ENCODE measurements around the gene KPTN. TPM values are rescaled to one million over a fixed set of nuclear protein-coding genes. Genes with fewer than 3 reads are reported as not detected.

Gene KPTN
- polyA plus RNA-seq, 3 donors = 9.5 to 9.7 (median 9.5) TPM

DNA sequence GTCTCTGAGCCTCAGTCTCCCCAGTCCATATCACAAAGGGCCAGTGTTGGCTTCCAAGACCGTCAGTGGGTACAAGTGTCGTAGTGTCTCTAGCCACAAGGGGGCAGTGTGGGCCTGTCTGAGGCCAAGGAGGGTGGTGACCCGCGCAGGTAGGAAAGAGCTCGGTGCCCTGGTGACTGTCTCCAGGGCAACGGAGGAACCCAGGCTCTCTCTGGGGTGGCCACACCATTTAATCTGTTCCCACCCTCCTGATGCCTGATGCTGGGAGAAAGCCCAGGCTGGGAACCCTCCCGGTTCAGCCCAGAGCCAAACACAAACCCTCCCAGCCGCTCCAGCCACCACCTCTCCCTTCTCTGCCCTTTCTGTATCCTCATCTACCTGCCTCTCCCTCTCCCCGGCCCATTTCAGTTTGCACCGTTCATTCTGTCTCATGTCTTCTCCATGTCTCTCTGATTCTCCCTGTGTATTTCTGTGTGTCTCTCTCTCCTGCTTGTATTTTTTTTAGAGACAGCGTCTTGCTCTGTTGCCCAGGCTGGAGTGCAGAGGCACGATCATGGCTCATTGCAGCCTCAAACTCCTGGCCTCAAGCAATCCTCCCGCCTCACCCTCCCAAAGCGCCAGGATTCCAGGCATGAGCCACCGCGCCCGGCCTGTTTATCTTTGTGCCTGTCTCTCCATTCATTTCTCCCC is 47.2 kb downstream of the KPTN start:
- no peak overlapping the region for H3K4me3 ChIP-seq (replicated peaks in 1 of 3; ENCODE audit: low read depth in 2 of 3, low read length in 3 of 3)
- peaks cover 0 to 6% of the 10 kb centered on the region in 2 donors for H3K27me3 ChIP-seq (ENCODE audit: control insufficient read depth in 2 of 2, insufficient read depth in 2 of 2, low read length in 2 of 2)
- no peaks in the 10 kb centered on the region for H3K4me1 ChIP-seq (ENCODE audit: control insufficient read depth in 1 of 2, insufficient read depth in 2 of 2, low read length in 2 of 2)
- no peaks in the 10 kb centered on the region for H3K36me3 ChIP-seq (replicated peaks in 1 of 2; ENCODE audit: control insufficient read depth in 1 of 2, insufficient read depth in 2 of 2, low read length in 2 of 2)
- intact Hi-C loops (cut with micrococcal nuclease) = loop anchor here (2.0 to 10.0 kb wide), 3 partner anchors 78 to 262 kb away; partner anchors contain the start of gene NAPA (in 2 of the 2)
- no peaks in the 10 kb centered on the region for H3K36me3 Mint-ChIP-seq
- H3K4me3 Mint-ChIP-seq = peak overlapping the region in 1 of 2 donors; percentile 33
- no peaks in the 10 kb centered on the region for H3K9me3 ChIP-seq (replicated peaks in 1 of 2; ENCODE audit: control insufficient read depth in 1 of 2, insufficient read depth in 1 of 2, low read length in 2 of 2)
- peaks cover 2% of the 10 kb centered on the region for H3K4me1 Mint-ChIP-seq
- no peak overlapping the region for H3K27ac Mint-ChIP-seq
- H3K27me3 Mint-ChIP-seq (ENCODE audit: low read depth in 3 of 3) = peaks cover 12 to 39% (median 23%) of the 10 kb centered on the region in 3 donors
- H2AFZ ChIP-seq (ENCODE audit: insufficient read depth, low read depth, low read length, poor library complexity, severe bottlenecking) = peak overlapping the region; percentile 29
- H3K9me3 Mint-ChIP-seq = peaks cover 0 to 11% (median 2%) of the 10 kb centered on the region in 7 donors
- H3K79me2 ChIP-seq (ENCODE audit: insufficient read depth, low read length) = no peaks in the 10 kb centered on the region
- H3K4me2 ChIP-seq (replicated peaks; ENCODE audit: extremely low read depth, low read length, poor library complexity, severe bottlenecking) = no peak overlapping the region
- DNase-seq = peak; percentile 59 to 71 (median 62)
- H3K9ac ChIP-seq (ENCODE audit: insufficient read depth, low read length, poor library complexity, severe bottlenecking) = no peak overlapping the region
- no peak overlapping the region for H3K27ac ChIP-seq (ENCODE audit: low read depth in 1 of 2, low read length in 2 of 2)
- TF ChIP-seq, protein P1, sequence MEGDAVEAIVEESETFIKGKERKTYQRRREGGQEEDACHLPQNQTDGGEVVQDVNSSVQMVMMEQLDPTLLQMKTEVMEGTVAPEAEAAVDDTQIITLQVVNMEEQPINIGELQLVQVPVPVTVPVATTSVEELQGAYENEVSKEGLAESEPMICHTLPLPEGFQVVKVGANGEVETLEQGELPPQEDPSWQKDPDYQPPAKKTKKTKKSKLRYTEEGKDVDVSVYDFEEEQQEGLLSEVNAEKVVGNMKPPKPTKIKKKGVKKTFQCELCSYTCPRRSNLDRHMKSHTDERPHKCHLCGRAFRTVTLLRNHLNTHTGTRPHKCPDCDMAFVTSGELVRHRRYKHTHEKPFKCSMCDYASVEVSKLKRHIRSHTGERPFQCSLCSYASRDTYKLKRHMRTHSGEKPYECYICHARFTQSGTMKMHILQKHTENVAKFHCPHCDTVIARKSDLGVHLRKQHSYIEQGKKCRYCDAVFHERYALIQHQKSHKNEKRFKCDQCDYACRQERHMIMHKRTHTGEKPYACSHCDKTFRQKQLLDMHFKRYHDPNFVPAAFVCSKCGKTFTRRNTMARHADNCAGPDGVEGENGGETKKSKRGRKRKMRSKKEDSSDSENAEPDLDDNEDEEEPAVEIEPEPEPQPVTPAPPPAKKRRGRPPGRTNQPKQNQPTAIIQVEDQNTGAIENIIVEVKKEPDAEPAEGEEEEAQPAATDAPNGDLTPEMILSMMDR (IDR thresholded peaks at IDR 0.05) = peak; percentile 91
- 37% methylated on average over 17 of the region's 17 CpGs for WGBS (ENCODE audit: insufficient coverage)
- H4K20me1 ChIP-seq (ENCODE audit: insufficient read depth, low read length) = no peaks in the 10 kb centered on the region

DNA sequence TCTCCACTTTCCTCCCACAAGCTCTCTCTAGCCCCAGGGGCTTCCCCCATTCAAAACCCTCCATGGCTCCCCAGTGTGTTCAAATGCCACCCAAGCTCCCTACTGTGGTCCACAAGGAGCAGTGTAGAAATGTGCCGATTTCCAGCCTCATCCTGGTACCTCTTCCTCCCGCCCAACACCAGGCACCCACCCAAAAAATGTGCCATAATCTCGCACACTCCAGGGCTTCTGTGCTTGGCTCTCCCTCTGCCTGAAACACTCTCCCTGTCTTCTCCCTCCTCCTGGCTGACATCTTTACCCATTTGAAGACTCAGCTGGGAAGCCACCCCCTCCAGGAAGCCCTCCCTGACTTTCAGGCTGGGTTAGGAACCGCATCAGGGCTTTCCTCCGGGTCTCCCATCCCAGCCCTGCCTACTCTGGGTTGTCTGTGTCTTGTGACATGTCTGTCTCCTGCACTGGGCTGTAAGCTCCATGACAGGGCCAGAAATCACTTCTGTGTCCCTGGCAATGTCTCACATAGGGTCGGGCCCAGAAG is 48.1 kb downstream of the KPTN start:
- peaks cover 2% of the 10 kb centered on the region for H3K4me1 Mint-ChIP-seq
- H3K4me3 Mint-ChIP-seq = peak overlapping the region in 1 of 2 donors; percentile 7
- Histone ChIP-seq H3K9me3 (replicated peaks in 1 of 2; ENCODE audit: control insufficient read depth in 1 of 2, insufficient read depth in 1 of 2, low read length in 2 of 2) (no peaks in the 10 kb centered on the region), H3K4me3 (replicated peaks in 1 of 3; ENCODE audit: low read depth in 2 of 3, low read length in 3 of 3) (no peak overlapping the region), H3K79me2 (ENCODE audit: insufficient read depth, low read length) (no peaks in the 10 kb centered on the region), H4K20me1 (ENCODE audit: insufficient read depth, low read length) (no peaks in the 10 kb centered on the region), H3K9ac (ENCODE audit: insufficient read depth, low read length, poor library complexity, severe bottlenecking) (no peak overlapping the region), H3K36me3 (replicated peaks in 1 of 2; ENCODE audit: control insufficient read depth in 1 of 2, insufficient read depth in 2 of 2, low read length in 2 of 2) (no peaks in the 10 kb centered on the region), H3K4me1 (ENCODE audit: control insufficient read depth in 1 of 2, insufficient read depth in 2 of 2, low read length in 2 of 2) (no peaks in the 10 kb centered on the region), H3K4me2 (replicated peaks; ENCODE audit: extremely low read depth, low read length, poor library complexity, severe bottlenecking) (no peak overlapping the region), H2AFZ (ENCODE audit: insufficient read depth, low read depth, low read length, poor library complexity, severe bottlenecking) (no peak overlapping the region), H3K27me3 (ENCODE audit: control insufficient read depth in 2 of 2, insufficient read depth in 2 of 2, low read length in 2 of 2) (peaks cover 0 to 15% of the 10 kb centered on the region in 2 donors), H3K27ac (ENCODE audit: low read depth in 1 of 2, low read length in 2 of 2) (no peak overlapping the region)
- intact Hi-C loops (cut with micrococcal nuclease) = loop anchor here (2.0 to 10.0 kb wide), 3 partner anchors 79 to 263 kb away; partner anchors contain the start of gene NAPA (in 2 of the 2)
- H3K36me3 Mint-ChIP-seq = no peaks in the 10 kb centered on the region
- 88% methylated on average over 6 of the region's 6 CpGs for WGBS (ENCODE audit: insufficient coverage)
- TF ChIP-seq, protein P1 (IDR thresholded peaks at IDR 0.05) = no peak
- DNase-seq = no peak
- peak overlapping the region in 2 of 7 donors; percentile 46 to 70 for H3K27ac Mint-ChIP-seq
- H3K27me3 Mint-ChIP-seq (ENCODE audit: low read depth in 3 of 3) = peaks cover 21 to 37% (median 29%) of the 10 kb centered on the region in 3 donors
- H3K9me3 Mint-ChIP-seq = peaks cover 0 to 11% (median 3%) of the 10 kb centered on the region in 7 donors
